Fibroblast of skin of right quadriceps (primary cell): ENCODE results near the gene TTBK1.

ENCODE experiments used
- DNase-seq: peaks from one replicate; pipeline ENCODE4 v3.0.0-alpha.2; 2013

The TTBK1 gene

DNA sequence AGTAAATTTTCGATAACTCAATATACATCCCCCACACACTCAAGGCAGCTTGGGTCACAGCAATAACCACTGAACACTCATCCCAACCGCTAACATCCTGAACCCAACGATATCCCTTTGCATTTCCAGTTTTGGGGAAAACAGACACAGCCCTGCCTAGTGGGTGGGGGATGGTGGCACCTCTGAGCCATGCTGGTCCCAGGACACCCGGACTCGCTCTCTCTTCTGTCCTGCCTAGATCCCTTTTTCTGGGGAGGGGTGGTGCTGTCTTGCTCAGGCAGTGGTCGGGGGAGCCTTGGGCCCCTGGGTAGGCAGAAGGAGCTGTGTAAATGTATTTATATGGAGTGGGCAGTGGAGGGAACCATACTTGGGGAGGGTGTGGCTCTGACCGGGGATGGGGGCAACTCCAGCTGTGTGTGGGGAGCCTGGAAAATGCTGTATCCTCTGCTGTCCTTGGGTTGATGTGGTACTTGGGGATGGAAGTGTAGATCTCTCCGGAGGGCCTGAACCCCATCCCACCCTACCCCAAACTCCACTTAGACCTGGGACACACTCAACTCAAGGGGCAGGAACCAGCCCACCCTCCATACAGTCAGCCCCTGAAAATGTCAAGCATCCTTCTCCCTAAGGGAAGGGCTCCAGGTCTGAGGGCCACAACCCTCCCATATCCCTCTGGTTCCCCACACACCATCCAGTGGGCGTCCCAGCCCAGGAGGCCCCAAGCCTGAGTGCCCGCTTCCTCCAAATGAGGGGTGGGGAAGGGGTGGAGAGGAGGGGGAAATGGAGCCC, 31.0 kb downstream of the TTBK1 start:
- DNase-seq = no peak

DNA sequence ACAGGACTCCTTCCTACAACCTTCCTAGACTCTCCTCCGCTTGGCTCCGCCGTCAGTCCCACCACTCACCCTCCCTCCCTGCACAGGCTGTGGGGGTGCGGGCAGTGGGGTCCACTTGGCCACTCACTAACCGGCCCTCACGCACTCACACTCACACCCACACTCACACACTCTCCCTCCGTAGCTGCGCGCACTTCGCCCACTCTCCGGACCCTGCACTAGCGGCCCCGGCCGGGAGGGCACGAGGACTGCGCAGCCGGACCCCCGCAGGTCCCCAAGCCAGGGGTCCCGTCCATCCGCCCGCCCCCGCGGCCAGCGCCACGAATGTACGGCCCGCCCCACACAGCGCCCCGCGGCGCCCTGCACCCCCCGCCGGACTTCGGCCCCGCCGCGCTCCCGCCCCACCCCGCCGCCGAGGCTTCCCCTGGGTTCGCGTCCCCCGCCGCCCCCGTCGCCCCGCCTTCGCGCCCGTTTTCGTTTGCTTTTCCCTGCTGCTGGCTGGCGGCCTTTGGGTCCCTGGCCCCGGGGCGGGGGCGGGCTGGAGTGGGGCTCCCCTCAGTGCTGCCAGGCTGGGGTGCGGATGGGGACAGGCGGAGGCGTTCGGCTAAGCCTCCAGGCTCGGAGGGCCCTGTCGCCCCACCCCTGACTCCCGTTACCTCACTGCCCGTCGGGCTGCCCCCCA, 31.8 kb downstream of the TTBK1 start:
- DNase-seq = no peak

DNA sequence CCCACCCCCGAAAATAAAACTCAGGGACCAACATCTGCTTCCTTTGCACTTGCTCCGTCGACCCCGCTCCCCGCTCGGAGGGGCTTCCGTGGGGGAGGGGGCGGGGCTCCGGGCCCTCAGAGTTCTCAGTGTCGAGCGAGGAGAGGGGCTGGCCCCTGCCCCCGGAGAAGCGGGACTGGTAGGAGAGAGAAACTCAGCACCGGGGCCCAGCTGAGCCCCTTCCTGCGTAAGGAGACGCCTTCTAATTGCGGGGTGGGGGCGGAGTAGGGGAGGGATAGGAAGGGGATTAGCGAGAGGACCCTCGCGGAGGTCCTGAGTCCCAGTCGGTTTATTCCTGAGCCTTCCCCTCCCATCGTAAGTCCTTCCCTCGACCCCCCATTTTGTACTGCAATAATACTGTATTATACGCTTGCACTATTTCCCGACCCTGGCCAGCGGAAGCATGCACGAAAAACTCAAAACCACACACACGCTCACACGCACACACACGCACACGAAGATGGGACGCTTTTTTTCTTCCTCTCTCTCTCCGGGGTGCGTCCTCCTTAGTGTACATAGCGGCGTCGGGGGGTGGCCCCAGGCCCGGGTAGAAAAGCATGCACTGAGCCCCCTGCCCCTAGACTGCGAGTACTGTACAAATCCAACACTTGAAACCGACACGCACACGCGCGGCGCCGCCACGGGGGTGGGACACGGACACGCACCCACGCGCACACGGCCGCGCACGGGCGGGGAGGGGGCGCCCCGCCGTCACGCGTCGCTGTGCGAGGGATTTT, 32.7 kb downstream of the TTBK1 start:
- DNase-seq = no peak

- DNase-seq = no peak
Measured at GRCh38 chr6:43276577-43277305, 33.5 kb downstream of the TTBK1 start.

DNA sequence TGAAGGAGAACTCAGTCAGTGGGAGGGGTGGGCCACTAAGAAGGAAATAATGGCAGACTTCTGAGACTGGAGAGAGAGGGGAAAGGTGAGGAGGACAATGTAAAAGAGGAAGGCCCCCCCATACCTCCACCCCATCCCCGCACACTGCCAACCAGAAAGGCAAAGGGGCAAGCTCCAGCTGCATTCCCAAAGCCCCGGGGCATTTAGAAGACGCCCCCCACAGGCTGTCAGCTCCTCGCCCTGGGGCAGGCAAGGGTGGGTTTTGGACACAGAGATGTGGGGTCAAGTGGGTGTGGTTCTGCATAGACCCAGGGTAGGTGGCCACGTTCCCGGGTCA, 34.0 kb downstream of the TTBK1 start:
- no peak for DNase-seq

GRCh38 chr6:43277643-43278523, 34.6 kb downstream of the TTBK1 start:
- DNase-seq = peak; percentile 46

GRCh38 chr6:43278524-43279078, 35.3 kb downstream of the TTBK1 start:
- DNase-seq = peak; percentile 68

DNA sequence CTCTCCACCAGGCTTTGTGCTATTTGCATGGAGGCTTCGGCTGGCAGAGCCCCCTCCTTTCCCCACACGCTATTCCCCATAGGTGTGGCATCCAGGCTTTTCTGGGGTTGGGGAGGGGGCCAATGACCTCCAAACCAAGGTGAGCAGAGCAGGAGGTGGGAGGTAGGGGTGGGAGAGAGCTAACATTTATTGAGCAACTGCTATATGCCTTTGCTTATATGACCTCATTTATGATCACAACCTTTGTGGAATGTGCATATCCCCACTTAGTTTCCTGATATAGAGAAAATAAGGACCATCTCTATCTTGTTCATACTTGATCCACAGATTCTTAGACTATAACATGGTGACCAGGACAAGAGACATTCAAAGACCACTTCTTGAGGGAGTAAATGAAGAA, 37.0 kb downstream of the TTBK1 start:
- no peak for DNase-seq

GRCh38 chr6:43282060-43282459, 38.8 kb downstream of the TTBK1 start:
- DNase-seq = no peak

- DNase-seq = no peak
Measured at GRCh38 chr6:43282636-43283513, 39.6 kb downstream of the TTBK1 start.

GRCh38 chr6:43283514-43283901, 40.2 kb downstream of the TTBK1 start:
- no peak for DNase-seq

- no peak for DNase-seq
Measured at GRCh38 chr6:43283905-43284304, 40.6 kb downstream of the TTBK1 start.

DNA sequence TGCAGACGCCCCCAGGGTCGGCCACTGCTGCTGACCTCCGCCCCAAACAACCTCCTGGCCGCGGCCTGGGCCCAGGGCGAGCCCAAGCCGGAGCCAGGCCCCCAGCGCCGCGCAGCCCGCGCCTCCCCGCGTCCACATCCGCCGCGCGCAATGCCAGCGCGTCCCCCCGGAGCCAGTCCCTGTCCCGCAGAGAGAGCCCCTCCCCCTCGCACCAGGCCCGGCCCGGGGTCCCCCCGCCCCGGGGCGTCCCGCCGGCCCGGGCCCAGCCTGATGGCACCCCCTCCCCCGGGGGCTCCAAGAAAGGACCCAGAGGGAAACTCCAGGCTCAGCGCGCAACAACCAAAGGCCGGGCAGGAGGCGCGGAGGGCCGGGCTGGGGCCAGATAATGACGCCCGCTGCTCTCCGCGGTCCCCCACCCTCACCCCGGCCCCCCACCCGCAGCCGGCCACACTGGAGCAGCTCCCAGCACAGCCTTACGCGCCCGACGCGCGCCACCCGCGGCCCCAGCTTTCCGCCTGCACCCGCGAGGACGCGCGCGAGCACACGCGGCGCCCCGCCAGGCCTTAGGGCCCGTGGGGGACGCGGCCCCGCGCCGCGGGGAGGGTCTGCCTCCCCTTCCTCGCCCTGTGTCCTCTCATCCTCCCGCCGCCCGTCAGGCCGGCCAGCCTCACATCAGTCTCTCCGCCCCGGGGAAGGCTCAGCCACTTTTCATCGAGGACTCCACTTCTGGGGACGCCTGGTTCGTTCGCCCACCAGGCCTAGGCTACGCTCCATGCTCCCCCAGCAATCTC, 41.9 kb downstream of the TTBK1 start:
- no peak for DNase-seq

GRCh38 chr6:43285832-43286231, 42.6 kb downstream of the TTBK1 start:
- DNase-seq = no peak

GRCh38 chr6:43286456-43286979, 43.2 kb downstream of the TTBK1 start:
- DNase-seq = no peak

- no peak for DNase-seq
Measured at GRCh38 chr6:43286980-43287716, 43.9 kb downstream of the TTBK1 start.

DNA sequence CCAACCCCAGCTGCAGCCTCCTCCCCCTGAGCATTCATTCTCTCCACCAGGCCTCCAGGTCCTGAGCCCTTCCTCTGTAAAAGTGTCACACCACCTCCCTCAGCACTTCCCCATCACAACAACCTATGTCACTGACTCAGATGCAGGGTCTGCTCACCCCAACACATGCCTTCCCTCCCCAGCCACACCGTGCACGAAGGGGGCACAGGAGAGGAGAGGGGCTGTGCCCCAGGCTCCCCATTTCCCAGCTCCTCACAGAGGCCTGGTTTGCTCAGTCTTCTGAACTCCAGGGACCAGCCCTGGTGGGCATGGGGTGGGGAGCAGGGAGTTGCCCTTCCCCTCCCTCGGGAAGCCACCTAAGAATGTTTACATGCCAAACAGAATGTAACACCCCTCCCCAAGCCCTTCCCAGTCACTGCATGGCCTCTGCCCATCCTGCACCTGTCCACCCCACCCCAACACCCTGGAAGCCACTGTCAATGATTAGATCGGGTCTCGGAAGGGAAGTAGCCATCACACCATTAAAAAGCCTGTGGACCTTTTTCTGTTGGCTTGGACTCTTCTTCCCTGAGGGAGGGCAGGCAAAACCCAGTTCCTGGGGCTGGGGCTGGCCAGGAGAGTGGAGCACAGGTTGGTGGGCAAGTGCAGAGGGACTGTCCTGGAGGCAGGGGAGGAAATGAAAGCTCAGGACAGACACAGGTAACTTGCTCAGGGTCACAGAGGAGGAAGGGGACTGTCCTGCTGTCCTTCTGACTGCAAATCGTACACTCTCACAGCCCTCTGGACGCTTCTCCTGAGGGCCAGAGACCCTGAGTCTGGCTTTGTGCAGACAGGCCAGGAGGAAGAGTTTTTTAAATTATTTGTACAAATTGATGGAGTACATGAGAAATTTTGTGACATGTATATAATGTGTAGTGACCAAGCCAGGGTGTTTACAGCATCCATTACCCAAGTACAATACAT, 44.7 kb downstream of the TTBK1 start:
- DNase-seq = no peak
